LNCAP (cell line): ENCODE results near the gene COQ6.

Experiments
- TF ChIP-seq, protein P1 (sequence below): fragments of 450-650 bp; IDR thresholded peaks from 2 replicates; pipeline ENCODE4 v1.5.1; 2017; ENCODE audit warnings: mild to moderate bottlenecking

The COQ6 gene

GRCh38 chr14:73936548-73936947, 13.6 kb upstream of the COQ6 start:
- TF ChIP-seq, protein P1, sequence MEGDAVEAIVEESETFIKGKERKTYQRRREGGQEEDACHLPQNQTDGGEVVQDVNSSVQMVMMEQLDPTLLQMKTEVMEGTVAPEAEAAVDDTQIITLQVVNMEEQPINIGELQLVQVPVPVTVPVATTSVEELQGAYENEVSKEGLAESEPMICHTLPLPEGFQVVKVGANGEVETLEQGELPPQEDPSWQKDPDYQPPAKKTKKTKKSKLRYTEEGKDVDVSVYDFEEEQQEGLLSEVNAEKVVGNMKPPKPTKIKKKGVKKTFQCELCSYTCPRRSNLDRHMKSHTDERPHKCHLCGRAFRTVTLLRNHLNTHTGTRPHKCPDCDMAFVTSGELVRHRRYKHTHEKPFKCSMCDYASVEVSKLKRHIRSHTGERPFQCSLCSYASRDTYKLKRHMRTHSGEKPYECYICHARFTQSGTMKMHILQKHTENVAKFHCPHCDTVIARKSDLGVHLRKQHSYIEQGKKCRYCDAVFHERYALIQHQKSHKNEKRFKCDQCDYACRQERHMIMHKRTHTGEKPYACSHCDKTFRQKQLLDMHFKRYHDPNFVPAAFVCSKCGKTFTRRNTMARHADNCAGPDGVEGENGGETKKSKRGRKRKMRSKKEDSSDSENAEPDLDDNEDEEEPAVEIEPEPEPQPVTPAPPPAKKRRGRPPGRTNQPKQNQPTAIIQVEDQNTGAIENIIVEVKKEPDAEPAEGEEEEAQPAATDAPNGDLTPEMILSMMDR = no peak

DNA sequence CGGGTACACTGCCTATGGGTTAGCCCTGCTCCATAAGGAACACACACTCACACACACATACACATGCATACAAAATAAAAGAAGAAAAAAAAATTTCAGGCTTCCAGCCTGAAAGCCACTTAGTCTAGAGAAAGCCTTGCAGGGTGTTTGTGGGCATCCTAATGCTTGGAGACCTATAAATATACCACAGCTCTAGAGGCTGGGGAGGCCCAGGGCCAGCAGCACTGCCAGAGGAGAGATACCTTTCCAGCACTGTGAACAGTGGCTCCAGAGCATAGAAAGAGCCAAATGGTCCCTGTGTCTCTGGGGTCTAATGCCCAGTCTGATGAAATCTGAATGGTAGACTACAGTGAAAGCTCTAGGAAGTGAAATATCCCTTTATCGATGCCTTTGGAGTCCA, 13.1 kb upstream of the COQ6 start:
- TF ChIP-seq, protein P1 = no peak

GRCh38 chr14:73942180-73942579, 7.9 kb upstream of the COQ6 start:
- TF ChIP-seq, protein P1 = no peak

DNA sequence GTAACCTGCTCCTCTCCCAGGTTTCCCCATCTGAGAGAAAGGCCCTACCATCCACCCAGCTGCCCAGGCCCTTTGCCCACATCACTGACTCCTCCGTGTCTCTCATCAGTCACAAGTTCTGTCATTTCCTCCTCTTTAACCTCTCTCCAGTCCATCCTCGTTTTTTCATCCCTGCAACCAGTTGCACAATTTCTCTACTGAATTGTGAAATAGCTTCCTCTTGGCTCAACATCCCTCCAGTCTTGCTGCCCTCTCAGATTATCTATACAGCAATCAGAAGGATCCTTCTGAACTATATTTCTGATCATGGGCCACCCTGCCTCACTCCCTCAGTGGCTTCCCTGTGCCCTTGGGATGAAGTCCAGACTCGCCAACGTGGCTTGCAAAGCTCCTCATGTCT, 7.0 kb upstream of the COQ6 start:
- TF ChIP-seq, protein P1 = no peak

- TF ChIP-seq, protein P1 = no peak
These were observed 5.5 kb upstream of the COQ6 start for GRCh38 chr14:73944432-73945158.

DNA sequence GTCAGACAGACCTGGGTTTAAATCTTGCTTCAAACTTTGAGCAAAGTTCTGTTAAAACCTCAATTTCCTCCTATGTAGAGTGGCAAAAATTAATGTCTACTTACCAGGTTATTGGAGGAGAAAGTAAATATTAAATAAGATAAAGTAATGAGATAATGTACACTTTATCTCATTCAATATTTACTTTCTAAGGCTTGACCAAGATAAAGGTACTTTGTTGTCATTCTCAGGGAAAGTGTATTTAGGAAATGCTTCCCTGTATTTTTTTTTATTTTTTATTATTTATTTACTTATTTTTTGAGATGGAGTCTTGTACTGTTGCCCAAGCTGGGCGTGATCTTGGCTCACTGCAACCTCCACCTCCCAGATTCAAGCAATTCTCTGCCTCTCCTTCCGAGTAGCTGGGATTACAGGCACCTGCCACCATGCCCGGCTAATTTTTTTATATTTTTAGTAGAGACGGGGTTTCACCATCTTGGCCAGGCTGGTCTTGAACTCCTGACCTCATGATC, 4.9 kb upstream of the COQ6 start:
- TF ChIP-seq, protein P1 = no peak

- TF ChIP-seq, protein P1 = no peak
These were observed 3.6 kb downstream of the COQ6 start for GRCh38 chr14:73953731-73954130.
